ENCODE measurements around the gene PTPRG.

DNA sequence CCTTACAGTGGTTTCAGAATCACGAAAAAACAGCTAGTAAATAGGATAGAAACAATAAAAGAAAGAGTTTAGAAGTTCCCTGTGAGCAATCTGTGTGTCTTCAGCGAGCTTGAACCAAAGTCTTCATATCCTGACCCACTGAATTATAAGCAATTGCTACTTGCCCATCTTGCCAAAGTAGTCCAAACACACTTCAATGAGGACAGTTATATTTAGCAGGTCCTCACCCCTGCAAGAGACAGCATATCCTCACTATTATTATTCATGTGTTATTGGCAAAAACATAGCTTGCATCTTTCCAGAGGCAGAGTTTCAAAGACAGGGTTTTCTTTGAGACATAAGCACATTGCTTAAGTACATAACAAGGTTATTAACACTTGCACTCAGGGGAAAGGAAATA is 734.2 kb downstream of the PTPRG start:
- TF ChIP-seq, protein P1, sequence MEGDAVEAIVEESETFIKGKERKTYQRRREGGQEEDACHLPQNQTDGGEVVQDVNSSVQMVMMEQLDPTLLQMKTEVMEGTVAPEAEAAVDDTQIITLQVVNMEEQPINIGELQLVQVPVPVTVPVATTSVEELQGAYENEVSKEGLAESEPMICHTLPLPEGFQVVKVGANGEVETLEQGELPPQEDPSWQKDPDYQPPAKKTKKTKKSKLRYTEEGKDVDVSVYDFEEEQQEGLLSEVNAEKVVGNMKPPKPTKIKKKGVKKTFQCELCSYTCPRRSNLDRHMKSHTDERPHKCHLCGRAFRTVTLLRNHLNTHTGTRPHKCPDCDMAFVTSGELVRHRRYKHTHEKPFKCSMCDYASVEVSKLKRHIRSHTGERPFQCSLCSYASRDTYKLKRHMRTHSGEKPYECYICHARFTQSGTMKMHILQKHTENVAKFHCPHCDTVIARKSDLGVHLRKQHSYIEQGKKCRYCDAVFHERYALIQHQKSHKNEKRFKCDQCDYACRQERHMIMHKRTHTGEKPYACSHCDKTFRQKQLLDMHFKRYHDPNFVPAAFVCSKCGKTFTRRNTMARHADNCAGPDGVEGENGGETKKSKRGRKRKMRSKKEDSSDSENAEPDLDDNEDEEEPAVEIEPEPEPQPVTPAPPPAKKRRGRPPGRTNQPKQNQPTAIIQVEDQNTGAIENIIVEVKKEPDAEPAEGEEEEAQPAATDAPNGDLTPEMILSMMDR (conservative IDR thresholded peaks at IDR 0.05; ENCODE audit: low read depth, low read length): no peak
- TF ChIP-seq EZH2 (IDR thresholded peaks at IDR 0.05; ENCODE audit: borderline replicate concordance, low read depth, low read length, poor library complexity, severe bottlenecking): no peak
